HG03280 (cell line): Measurements from ENCODE around the gene SOCS7.
A peak's percentile ranks its signal among the peaks of the same experiment; 100 is the strongest.

Source experiments
- ATAC-seq: cut with Tn5 transposase; IDR thresholded peaks from one replicate; pipeline ENCODE4 v1.9.1; 2021; ENCODE audit warnings: mild to moderate bottlenecking, moderate library complexity; ENCODE audit not compliant: unreplicated experiment

SOCS7 gene

GRCh38 chr17:38336838-38337237, 14.8 kb upstream of the SOCS7 start:
- ATAC-seq: no peak

GRCh38 chr17:38338053-38338452, 13.6 kb upstream of the SOCS7 start:
- no peak for ATAC-seq

GRCh38 chr17:38338535-38338934, 13.1 kb upstream of the SOCS7 start:
- ATAC-seq: no peak

GRCh38 chr17:38339891-38340290, 11.8 kb upstream of the SOCS7 start:
- ATAC-seq: no peak

GRCh38 chr17:38341035-38341721, 10.5 kb upstream of the SOCS7 start:
- no peak for ATAC-seq

- no peak for ATAC-seq
Measured at GRCh38 chr17:38342886-38343607, 8.6 kb upstream of the SOCS7 start.

- no peak for ATAC-seq
Measured at GRCh38 chr17:38343608-38344419, 7.8 kb upstream of the SOCS7 start, which contains the start of gene GPR179. TSS of gene GPR179 (minus strand) at chr17:38343956. CDS start at chr17:38343789, 167 bp downstream.

GRCh38 chr17:38344420-38344745, 7.3 kb upstream of the SOCS7 start:
- no peak for ATAC-seq

- no peak for ATAC-seq
Measured at GRCh38 chr17:38345743-38346142, 5.9 kb upstream of the SOCS7 start.

- ATAC-seq: no peak
Measured at GRCh38 chr17:38349097-38349730, 2.4 kb upstream of the SOCS7 start.

GRCh38 chr17:38350035-38350434, 1.6 kb upstream of the SOCS7 start:
- ATAC-seq: no peak

- peak; percentile 11 for ATAC-seq
Measured at GRCh38 chr17:38352245-38353085, 821 bp downstream of the SOCS7 start.

- ATAC-seq: no peak
Measured at GRCh38 chr17:38353086-38353604, 1.5 kb downstream of the SOCS7 start.

GRCh38 chr17:38353668-38354067, 2.0 kb downstream of the SOCS7 start:
- ATAC-seq: no peak

- ATAC-seq: no peak
Measured at GRCh38 chr17:38354466-38354865, 2.8 kb downstream of the SOCS7 start.

GRCh38 chr17:38355251-38355650, 3.6 kb downstream of the SOCS7 start:
- no peak for ATAC-seq

- ATAC-seq: no peak
Measured at GRCh38 chr17:38357486-38358123, 6.0 kb downstream of the SOCS7 start.

- no peak for ATAC-seq
Measured at GRCh38 chr17:38358586-38359513, 7.2 kb downstream of the SOCS7 start.
